Measurements from ENCODE around the gene RGS6. TPM values are rescaled to one million over a fixed set of nuclear protein-coding genes. Genes with fewer than 3 reads are reported as not detected.

Gene RGS6
- total and polyA plus RNA-seq, 2 of the 4 experiments (the other 2 are of a cell fraction): not detected

DNA sequence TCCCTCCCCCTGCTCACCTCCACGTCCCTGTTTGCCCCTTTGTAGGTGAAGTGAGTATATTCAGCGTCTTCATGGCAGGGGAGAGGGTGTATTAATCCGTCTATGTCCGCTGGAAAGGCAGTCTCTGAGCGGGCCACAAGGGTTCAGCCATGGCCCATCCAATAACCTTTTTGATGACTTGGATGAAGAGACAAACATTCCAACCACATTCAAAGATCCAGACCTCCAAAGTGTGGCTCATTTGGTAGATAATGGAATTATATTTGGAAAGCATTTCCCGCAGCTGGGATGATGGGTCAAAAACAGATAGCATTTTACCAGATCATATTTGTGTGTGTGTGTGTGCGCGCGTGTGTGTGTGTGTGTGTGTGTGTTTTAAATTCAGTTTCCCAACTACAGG, 615.8 kb downstream of the RGS6 start:
- no peaks in the 10 kb centered on the region for H3K36me3 ChIP-seq (ENCODE audit: control insufficient read depth, insufficient read depth, low read length)
- ChIA-PET POLR2A (ENCODE audit: unreplicated experiment) (interaction anchor here (0.6 kb wide), 1 partner anchor 9 kb away, joined by 6 read pairs; no protein-coding TSS in a partner anchor), CTCF (no interaction called here)
- H3K14ac ChIP-seq (replicated peaks; ENCODE audit: low read depth, low read length): no peak overlapping the region
- no peak overlapping the region for H3K9ac ChIP-seq (ENCODE audit: low read depth, low read length)
- intact Hi-C loops (cut with micrococcal nuclease): no loop called here
- no peak overlapping the region for H3K23ac ChIP-seq (ENCODE audit: low read depth, low read length)
- H4K5ac ChIP-seq (ENCODE audit: low read depth, low read length): no peak overlapping the region
- ATAC-seq (ENCODE audit: low read depth) (no peak), DNase-seq (no peak)
- no peaks in the 10 kb centered on the region; the same call in 1 of the 2 replicates for H3K9me1 ChIP-seq (ENCODE audit: insufficient read depth, low read length)
- no peaks in the 10 kb centered on the region for H3K9me3 ChIP-seq (ENCODE audit: control insufficient read depth, insufficient read depth, low read length)
- H3K4me1 ChIP-seq (ENCODE audit: control insufficient read depth, insufficient read depth, low read length): peaks cover 8% of the 10 kb centered on the region
- no peak overlapping the region for H2BK15ac ChIP-seq (ENCODE audit: low read depth, low read length)
- H3K27ac ChIP-seq (ENCODE audit: insufficient read depth, low read length): no peak overlapping the region
- no peak overlapping the region for H3K4me2 ChIP-seq (ENCODE audit: low read depth, low read length)
- no peak overlapping the region for H2AK9ac ChIP-seq (replicated peaks; ENCODE audit: low read depth, low read length, poor library complexity)
- BruUV-seq (replicated peaks): no TSS peak
- H3K27me3 ChIP-seq (ENCODE audit: control insufficient read depth, insufficient read depth, low read length): peaks cover 2% of the 10 kb centered on the region; the same call in 1 of the 2 replicates
- no peaks in the 10 kb centered on the region for H3K79me1 ChIP-seq (ENCODE audit: low read depth in 1 of 2, low read length in 2 of 2)
- H3K18ac ChIP-seq (ENCODE audit: low read depth, low read length): no peak overlapping the region
- H4K8ac ChIP-seq (ENCODE audit: low read depth in 2 of 2, low read length in 2 of 2): no peak overlapping the region
- no peak overlapping the region for H2BK20ac ChIP-seq (ENCODE audit: low read depth, low read length)
- no peak overlapping the region for H2BK5ac ChIP-seq (ENCODE audit: low read depth, low read length, poor library complexity, severe bottlenecking)
- H4K20me1 ChIP-seq (ENCODE audit: insufficient read depth, low read length): no peaks in the 10 kb centered on the region
- H2AFZ ChIP-seq (replicated peaks; ENCODE audit: low read length, poor library complexity): peak overlapping the region; percentile 14
- H3K56ac ChIP-seq (ENCODE audit: extremely low read depth, insufficient read depth, low read length): no peak overlapping the region
- dilution Hi-C loops (cut with HindIII; ENCODE audit: low sequenced_read_pairs, unreplicated experiment): no loop called here
- H2AK5ac ChIP-seq (ENCODE audit: low read depth, low read length): no peak overlapping the region
- no peak overlapping the region for H3K4me3 ChIP-seq (ENCODE audit: insufficient read depth, low read depth, low read length)
- no peak for TF ChIP-seq MAZ (IDR thresholded peaks at IDR 0.05; ENCODE audit: borderline replicate concordance, low read depth, low read length)
- TF ChIP-seq, protein P1, sequence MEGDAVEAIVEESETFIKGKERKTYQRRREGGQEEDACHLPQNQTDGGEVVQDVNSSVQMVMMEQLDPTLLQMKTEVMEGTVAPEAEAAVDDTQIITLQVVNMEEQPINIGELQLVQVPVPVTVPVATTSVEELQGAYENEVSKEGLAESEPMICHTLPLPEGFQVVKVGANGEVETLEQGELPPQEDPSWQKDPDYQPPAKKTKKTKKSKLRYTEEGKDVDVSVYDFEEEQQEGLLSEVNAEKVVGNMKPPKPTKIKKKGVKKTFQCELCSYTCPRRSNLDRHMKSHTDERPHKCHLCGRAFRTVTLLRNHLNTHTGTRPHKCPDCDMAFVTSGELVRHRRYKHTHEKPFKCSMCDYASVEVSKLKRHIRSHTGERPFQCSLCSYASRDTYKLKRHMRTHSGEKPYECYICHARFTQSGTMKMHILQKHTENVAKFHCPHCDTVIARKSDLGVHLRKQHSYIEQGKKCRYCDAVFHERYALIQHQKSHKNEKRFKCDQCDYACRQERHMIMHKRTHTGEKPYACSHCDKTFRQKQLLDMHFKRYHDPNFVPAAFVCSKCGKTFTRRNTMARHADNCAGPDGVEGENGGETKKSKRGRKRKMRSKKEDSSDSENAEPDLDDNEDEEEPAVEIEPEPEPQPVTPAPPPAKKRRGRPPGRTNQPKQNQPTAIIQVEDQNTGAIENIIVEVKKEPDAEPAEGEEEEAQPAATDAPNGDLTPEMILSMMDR (conservative IDR thresholded peaks at IDR 0.05; ENCODE audit: low read depth, low read length): 0 out of 2 replicates have a peak, but pooled peaks have one; percentile 2
- no peak overlapping the region for H4K91ac ChIP-seq (ENCODE audit: insufficient read depth, low read depth, low read length)
- in situ Hi-C loops (cut with MboI; ENCODE audit: low sequenced_read_pairs): no loop called here
- whole genome bisulfite sequencing, 2 experiments (ENCODE audit: extremely low coverage in 2 of 2, insufficient read length in 1 of 2): no CpG with 5 or more reads among the region's 9 CpGs
- no peak overlapping the region; the same call in 1 of the 2 replicates for H3K4ac ChIP-seq (ENCODE audit: low read depth, low read length)
- no peak overlapping the region for H2BK120ac ChIP-seq (ENCODE audit: low read depth, low read length)
